Ishikawa (cell line): ENCODE results near the gene NHSL1.

Source experiments
- CEBPB ChIP-seq: IDR thresholded peaks from 2 replicates; pipeline ENCODE4 v1.6.1; 2012
- EGR1 ChIP-seq: IDR thresholded peaks from 2 replicates; pipeline ENCODE4 v1.6.1; 2012
- EP300 ChIP-seq: IDR thresholded peaks from 2 replicates; pipeline ENCODE4 v1.6.1; 2012; ENCODE audit warnings: borderline replicate concordance
- RAD21 ChIP-seq: IDR thresholded peaks from 2 replicates; pipeline ENCODE4 v1.6.1; 2012; ENCODE audit warnings: low read depth
- TF ChIP-seq, protein P1 (sequence below): IDR thresholded peaks from 2 replicates; pipeline ENCODE4 v1.6.1; 2012; ENCODE audit warnings: low read depth, mild to moderate bottlenecking
- TF ChIP-seq, protein P2 (sequence below): IDR thresholded peaks from 2 replicates; pipeline ENCODE4 v1.6.1; 2012

DNA sequence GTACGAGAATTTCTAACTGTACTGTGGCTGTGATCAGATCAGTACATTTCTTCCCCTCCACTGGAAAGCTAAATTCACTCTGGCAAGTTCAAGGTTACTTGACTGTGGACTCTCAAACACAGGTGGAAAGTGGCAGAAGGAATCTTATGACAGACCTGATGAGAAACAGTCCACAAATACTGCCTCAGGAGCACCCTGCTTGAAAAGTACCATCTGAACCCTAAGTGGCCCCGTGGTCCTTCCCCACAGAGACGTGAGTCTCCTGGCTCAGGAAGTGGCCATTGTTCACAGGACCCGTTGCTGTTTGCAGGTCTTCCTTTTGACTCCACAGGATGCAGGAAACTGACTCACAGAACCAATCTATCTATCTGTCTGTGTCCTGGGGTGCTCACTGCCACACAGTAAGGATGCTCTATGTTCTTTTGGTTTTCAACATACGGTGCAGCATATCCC, 47.5 kb upstream of the NHSL1 start:
- no peak for TF ChIP-seq RAD21
- no peak for TF ChIP-seq EP300
- no peak for TF ChIP-seq EGR1
- TF ChIP-seq, protein P1, sequence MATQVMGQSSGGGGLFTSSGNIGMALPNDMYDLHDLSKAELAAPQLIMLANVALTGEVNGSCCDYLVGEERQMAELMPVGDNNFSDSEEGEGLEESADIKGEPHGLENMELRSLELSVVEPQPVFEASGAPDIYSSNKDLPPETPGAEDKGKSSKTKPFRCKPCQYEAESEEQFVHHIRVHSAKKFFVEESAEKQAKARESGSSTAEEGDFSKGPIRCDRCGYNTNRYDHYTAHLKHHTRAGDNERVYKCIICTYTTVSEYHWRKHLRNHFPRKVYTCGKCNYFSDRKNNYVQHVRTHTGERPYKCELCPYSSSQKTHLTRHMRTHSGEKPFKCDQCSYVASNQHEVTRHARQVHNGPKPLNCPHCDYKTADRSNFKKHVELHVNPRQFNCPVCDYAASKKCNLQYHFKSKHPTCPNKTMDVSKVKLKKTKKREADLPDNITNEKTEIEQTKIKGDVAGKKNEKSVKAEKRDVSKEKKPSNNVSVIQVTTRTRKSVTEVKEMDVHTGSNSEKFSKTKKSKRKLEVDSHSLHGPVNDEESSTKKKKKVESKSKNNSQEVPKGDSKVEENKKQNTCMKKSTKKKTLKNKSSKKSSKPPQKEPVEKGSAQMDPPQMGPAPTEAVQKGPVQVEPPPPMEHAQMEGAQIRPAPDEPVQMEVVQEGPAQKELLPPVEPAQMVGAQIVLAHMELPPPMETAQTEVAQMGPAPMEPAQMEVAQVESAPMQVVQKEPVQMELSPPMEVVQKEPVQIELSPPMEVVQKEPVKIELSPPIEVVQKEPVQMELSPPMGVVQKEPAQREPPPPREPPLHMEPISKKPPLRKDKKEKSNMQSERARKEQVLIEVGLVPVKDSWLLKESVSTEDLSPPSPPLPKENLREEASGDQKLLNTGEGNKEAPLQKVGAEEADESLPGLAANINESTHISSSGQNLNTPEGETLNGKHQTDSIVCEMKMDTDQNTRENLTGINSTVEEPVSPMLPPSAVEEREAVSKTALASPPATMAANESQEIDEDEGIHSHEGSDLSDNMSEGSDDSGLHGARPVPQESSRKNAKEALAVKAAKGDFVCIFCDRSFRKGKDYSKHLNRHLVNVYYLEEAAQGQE: no peak
- TF ChIP-seq, protein P2, sequence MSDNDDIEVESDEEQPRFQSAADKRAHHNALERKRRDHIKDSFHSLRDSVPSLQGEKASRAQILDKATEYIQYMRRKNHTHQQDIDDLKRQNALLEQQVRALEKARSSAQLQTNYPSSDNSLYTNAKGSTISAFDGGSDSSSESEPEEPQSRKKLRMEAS: no peak
- TF ChIP-seq CEBPB: no peak
